ENCODE data around the gene B3GALT6. TPM values are rescaled to one million over a fixed set of nuclear protein-coding genes. Genes with fewer than 3 reads are reported as not detected.
A peak's percentile ranks its signal among the peaks of the same experiment; 100 is the strongest.

B3GALT6 gene
- total RNA-seq, 1 donor from 2014 or later = 31.9 TPM

DNA sequence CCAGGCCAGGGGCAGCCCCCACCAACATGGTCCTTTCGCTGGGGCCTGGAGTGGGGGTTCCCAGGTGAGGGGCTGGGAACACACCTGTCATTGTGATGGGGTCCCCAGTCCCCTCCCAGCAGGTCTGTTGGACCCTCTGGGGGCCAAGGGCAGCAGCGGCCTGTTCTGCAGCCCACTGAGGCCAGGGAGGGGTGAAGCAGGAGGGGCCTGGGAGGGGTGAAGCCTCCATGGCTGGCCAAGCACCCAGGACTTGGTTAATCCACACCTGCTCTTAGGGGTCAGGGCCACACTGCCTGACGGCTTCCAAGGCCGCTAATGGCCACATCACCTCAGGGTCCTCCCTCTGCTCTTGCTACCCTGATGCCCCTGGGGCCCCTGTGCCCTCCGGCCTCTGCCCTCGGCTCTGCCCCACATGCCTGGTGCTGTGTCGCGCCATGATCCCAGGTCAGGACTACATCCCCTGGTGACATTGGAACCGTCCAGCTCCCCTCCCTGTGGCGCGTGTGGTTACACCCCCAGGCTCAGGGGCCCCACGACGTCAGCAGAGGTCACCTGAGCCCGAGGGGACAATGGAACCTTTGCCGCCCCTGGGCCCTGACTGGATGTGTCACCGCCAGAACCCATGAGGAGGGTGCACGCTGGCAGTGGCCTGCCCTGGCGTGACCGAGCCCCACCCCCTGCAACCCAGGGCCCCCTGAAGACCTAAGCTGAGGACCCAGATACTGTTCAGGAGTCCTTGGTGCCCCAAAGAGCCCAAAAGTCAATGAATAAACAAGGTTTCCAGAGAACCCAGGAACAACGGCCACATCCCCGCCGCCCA lies 32.7 kb upstream of the B3GALT6 start:
- Mint-ChIP-seq H3K36me3 (ENCODE audit: insufficient read depth) (peaks cover 7% of the 10 kb centered on the region), H3K27ac (no peak overlapping the region), H3K4me1 (ENCODE audit: low read depth) (peaks cover 2% of the 10 kb centered on the region), H3K4me3 (ENCODE audit: low read depth) (peak overlapping the region; percentile 16), H3K9me3 (ENCODE audit: low read depth) (peaks cover 6% of the 10 kb centered on the region), H3K27me3 (peaks cover 4% of the 10 kb centered on the region)
- TF ChIP-seq, protein P1, sequence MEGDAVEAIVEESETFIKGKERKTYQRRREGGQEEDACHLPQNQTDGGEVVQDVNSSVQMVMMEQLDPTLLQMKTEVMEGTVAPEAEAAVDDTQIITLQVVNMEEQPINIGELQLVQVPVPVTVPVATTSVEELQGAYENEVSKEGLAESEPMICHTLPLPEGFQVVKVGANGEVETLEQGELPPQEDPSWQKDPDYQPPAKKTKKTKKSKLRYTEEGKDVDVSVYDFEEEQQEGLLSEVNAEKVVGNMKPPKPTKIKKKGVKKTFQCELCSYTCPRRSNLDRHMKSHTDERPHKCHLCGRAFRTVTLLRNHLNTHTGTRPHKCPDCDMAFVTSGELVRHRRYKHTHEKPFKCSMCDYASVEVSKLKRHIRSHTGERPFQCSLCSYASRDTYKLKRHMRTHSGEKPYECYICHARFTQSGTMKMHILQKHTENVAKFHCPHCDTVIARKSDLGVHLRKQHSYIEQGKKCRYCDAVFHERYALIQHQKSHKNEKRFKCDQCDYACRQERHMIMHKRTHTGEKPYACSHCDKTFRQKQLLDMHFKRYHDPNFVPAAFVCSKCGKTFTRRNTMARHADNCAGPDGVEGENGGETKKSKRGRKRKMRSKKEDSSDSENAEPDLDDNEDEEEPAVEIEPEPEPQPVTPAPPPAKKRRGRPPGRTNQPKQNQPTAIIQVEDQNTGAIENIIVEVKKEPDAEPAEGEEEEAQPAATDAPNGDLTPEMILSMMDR (IDR thresholded peaks at IDR 0.05; ENCODE audit: unreplicated experiment) = no peak
- DNase-seq (ENCODE audit: low spot score, unreplicated experiment) = no peak

DNA sequence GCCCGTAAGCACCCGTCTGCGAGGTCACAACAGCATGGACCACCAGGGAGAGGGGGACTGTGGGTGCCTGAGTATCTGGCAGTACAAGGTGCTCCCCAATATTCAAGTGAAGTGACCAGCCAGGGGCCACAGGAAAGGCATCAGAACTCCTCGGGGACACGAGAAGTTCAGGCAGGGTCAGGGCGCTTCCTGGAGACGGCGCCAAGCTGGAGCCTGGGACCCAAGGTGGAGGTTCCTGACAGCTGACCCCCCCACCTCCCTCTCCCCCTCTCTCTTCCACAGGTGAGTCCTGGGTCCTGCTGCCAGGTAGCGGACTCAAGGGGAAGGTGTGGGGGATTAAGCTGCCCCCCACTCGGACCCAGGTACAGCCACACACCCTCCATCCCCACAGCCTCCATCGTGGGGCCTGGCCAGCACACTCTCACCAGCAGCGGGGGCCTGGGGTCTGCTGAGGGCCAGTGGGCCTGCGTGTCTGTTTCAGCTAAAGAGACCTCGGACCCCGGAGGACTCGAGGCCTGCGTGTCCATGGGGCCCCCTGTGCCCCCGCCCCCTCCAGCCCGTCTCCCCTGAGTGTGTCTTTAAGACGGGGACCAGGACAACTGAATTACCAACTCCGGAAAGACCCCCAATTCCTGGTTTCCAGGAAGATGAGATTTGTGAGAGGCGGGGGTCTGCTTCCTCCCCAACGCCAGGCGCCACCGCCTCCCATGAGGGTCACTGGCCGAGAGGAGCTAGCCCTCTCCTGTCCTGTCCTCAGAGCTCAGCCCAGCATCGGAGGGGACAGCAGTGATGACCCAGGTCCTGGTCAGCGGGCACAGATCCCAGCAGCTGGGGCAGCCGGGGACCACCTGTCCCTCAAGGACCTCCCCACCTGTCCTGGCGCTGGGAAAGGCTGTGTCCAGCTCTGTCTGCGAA lies 31.8 kb upstream of the B3GALT6 start:
- peaks cover 2% of the 10 kb centered on the region for H3K4me1 Mint-ChIP-seq (ENCODE audit: low read depth)
- no peak for DNase-seq (ENCODE audit: low spot score, unreplicated experiment)
- H3K27me3 Mint-ChIP-seq = peaks cover 4% of the 10 kb centered on the region
- TF ChIP-seq, protein P1 (IDR thresholded peaks at IDR 0.05; ENCODE audit: unreplicated experiment) = no peak
- H3K9me3 Mint-ChIP-seq (ENCODE audit: low read depth) = no peaks in the 10 kb centered on the region
- H3K27ac Mint-ChIP-seq = no peak overlapping the region
- H3K4me3 Mint-ChIP-seq (ENCODE audit: low read depth) = peak overlapping the region; percentile 44
- H3K36me3 Mint-ChIP-seq (ENCODE audit: insufficient read depth) = peaks cover under 1% of the 10 kb centered on the region

DNA sequence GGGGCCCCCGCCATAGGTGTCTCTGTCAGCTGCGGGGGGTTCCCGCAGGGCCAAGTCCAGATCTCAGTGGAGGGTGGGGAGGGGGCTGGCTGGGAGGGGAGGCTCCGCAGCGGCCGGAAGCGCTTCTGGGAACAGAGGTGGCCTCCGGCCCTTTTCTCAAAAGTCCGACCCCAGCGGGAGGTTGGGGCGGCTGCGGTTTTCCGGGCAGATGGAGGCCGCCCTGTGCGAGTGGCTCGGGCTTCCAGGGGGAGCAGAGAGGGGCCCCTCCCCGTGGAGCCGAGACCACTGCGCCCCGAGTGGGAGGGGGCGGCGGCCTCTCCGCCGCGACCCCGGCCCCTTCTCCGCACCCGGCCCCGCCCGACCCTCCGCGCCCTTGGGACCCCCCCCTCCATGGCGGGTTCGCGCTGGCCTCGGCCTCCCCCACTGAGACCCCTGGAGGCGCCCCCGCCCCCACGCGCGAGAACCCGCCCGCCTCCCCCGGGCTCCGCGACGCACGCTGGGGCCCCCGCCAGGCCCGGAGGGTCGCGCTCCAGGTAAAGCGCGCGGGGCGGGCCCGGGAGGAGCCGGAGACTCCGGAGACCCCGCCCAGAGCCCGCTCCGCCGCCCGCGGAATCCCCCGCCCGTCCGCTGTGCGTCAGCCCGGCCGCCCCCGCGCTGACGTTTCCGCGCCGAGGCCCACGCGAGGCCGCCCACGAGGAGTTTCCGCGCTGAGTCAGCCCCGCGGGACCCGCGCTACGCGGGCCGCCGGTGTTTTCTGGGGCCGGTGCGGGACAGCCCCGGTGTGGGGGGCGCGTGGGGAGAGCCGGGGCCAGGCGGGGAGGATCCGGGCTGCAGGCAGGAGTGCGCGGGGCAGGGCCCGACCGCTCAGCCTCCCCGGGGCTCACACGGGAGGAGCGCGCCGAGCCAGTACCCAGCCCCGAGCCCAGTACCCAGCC lies 30.9 kb upstream of the B3GALT6 start:
- H3K27ac Mint-ChIP-seq = no peak overlapping the region
- no peaks in the 10 kb centered on the region for H3K9me3 Mint-ChIP-seq (ENCODE audit: low read depth)
- peaks cover 2% of the 10 kb centered on the region for H3K4me1 Mint-ChIP-seq (ENCODE audit: low read depth)
- H3K4me3 Mint-ChIP-seq (ENCODE audit: low read depth) = peak overlapping the region; percentile 44
- no peaks in the 10 kb centered on the region for H3K36me3 Mint-ChIP-seq (ENCODE audit: insufficient read depth)
- no peak for DNase-seq (ENCODE audit: low spot score, unreplicated experiment)
- TF ChIP-seq, protein P1 (IDR thresholded peaks at IDR 0.05; ENCODE audit: unreplicated experiment) = no peak
- peaks cover 4% of the 10 kb centered on the region for H3K27me3 Mint-ChIP-seq

DNA sequence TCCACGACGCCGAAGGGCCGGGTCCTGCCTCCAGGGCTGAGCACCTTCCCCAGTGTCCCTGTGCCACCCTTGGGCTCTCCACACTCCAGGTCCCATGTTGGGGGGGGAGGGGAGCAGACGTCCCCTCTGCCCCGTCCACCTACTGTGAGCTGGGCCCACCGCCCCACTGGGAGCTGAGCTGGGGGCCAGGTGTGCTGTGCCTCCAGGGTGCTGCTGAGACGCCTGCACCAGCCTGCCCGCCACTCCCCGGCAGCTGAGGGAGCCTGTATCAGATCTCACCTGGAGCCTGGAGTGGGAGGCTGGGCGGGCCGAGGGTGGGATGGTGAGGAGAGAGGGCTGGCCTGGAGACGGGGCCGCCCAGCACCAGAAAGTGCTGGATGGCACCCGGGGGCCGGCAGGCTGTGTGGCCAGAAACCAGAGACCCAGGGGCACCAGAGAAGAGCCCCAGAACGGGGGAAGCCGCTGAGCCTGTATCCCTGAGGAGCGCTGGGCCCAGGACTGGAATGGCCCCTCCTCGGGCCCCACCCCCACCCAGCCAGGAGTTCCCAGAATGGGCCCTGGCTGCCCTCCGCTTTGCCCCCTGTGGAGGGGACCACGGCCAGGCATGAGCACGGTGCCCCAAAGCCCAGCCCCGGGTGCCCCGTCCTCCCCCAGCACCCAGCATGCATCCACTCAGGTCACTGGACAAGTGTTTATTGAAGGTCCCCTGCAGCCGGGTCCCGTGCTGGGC lies 29.0 kb upstream of the B3GALT6 start:
- H3K9me3 Mint-ChIP-seq (ENCODE audit: low read depth) = no peaks in the 10 kb centered on the region
- peaks cover 9% of the 10 kb centered on the region for H3K27me3 Mint-ChIP-seq
- no peak overlapping the region for H3K4me3 Mint-ChIP-seq (ENCODE audit: low read depth)
- DNase-seq (ENCODE audit: low spot score, unreplicated experiment) = no peak
- no peaks in the 10 kb centered on the region for H3K36me3 Mint-ChIP-seq (ENCODE audit: insufficient read depth)
- H3K4me1 Mint-ChIP-seq (ENCODE audit: low read depth) = peaks cover 2% of the 10 kb centered on the region
- TF ChIP-seq, protein P1 (IDR thresholded peaks at IDR 0.05; ENCODE audit: unreplicated experiment) = no peak
- H3K27ac Mint-ChIP-seq = no peak overlapping the region
